ENCODE measurements around the gene TSPAN32.

TSPAN32 gene, protein sequence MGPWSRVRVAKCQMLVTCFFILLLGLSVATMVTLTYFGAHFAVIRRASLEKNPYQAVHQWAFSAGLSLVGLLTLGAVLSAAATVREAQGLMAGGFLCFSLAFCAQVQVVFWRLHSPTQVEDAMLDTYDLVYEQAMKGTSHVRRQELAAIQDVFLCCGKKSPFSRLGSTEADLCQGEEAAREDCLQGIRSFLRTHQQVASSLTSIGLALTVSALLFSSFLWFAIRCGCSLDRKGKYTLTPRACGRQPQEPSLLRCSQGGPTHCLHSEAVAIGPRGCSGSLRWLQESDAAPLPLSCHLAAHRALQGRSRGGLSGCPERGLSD

GRCh38 chr11:2301631-2302305 is at the start of gene TSPAN32, which contains the start of gene C11orf21:
Gene TSPAN32 (plus strand): TSS chr11:2302013. CDS start chr11:2302150, 137 bp downstream.
Gene C11orf21 (minus strand): TSS chr11:2301918. CDS start chr11:2301808, 110 bp downstream.
- no peak for DNase-seq

DNA sequence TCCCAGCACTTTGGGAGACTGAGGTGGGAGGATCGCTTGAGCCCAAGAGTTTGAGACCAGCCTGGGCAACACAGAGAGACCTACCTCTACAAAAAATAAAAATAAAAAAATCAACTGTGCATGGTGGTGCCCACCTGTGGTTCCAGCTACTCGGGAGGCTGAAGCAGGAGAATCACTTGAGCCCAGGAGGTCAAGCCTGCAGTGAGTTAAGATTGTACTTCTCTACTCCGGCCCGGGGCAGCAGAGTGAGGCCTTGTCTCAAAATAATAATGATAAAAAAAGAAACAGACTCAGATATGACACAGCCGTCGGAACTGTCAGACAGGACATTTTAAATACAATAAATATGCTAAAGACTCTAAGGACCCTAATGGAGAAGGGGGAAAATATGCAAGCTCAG is 49.8 kb upstream of the TSPAN32 start:
- DNase-seq, result no peak

DNA sequence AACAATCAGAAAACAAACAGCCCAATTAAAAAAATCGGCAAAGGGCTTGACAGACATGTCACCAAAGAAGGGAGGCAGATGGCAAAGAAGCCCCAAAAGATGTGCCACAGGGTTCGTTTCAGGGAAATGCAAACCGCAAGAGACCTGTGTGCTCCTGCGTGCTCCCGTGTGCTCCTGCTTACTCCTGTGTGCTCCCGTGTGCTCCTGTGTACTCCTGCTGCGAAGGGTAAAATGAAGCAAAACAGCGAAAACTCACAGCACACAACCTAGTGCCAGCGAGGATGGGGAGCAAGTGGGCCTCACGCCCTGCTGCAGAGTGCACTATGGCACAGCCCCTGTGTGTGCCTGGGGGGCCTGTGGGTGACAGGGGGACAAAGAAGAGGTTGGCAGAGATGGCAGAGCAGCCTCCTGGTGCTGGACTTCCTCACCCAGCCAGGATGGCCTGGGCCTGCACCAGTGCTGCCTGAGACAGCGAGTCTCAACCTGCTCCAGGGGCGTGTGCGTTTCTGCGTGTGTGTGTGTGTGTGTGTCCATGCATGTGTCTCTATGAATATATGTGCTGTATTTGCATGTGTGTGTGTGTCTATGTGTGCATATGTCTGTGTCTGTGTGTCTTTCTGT is 45.4 kb upstream of the TSPAN32 start:
- no peak for DNase-seq

GRCh38 chr11:2256951-2257700 is 44.7 kb upstream of the TSPAN32 start:
- DNase-seq, result no peak

DNA sequence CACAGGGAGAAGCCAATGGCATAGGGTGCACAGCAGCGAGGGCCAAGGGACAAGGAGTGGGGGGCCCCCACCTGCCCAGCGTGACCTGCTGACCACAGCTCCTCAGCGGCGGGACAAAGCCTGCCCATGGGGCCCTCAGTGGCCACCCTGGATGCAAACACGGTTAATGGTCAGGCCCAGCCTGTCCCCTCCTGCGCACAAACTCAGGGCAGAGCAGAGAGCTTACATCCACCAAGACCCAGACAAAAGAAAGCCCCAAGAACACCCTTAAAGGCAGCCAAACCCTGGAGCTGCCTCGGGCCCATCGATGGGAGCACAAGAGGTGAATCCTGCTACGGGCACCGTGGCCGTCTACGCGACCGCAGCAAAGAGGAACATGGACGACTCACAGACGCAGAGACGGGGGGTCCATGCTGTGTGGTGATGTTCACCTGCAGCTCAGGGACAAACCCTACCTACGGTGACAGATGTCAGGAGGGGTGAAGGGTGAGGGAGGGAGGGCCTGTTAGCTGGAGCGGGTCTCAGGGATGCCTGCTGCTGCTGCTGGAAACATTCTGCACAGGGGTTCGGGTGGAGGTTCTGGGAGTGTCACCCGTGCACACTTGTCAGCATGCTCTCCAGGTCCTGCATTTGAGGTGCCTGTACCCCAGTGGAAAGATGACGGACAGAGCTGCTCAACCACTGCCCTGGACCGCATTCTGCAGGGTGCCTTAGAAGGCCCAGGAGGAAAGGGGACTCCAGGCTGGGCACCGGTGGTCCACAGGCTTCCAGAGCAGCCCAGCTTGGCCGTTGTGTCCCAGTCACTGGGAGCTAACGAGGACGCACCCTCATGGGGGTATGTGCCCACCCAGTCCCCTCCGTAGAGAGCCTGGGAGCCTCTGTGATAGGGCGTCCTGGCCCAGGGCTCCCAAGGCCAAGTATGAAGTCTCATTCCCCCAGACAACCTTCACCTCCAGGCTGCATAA is 43.0 kb upstream of the TSPAN32 start:
- DNase-seq, result no peak

DNA sequence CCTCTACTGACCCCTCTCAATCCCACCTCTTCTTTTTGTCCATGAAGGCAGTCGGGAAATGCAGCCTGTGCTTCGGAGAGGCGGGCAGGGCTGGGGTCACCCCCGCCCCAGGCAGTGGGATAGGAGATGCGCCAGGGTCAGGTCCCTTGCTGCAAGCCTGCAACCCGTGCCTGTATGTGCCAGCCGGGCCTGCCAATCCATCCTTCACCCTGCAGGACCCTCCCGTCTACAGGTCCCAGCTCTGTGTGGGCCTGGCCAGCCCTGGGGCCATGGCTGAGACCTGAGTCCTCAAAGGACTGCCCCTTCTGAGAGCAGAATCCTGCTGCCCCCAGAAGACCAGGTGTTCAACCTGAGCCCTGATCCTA is 42.4 kb upstream of the TSPAN32 start:
- no peak for DNase-seq

- DNase-seq, result no peak
Measured at GRCh38 chr11:2259897-2260451, 41.8 kb upstream of the TSPAN32 start.

DNA sequence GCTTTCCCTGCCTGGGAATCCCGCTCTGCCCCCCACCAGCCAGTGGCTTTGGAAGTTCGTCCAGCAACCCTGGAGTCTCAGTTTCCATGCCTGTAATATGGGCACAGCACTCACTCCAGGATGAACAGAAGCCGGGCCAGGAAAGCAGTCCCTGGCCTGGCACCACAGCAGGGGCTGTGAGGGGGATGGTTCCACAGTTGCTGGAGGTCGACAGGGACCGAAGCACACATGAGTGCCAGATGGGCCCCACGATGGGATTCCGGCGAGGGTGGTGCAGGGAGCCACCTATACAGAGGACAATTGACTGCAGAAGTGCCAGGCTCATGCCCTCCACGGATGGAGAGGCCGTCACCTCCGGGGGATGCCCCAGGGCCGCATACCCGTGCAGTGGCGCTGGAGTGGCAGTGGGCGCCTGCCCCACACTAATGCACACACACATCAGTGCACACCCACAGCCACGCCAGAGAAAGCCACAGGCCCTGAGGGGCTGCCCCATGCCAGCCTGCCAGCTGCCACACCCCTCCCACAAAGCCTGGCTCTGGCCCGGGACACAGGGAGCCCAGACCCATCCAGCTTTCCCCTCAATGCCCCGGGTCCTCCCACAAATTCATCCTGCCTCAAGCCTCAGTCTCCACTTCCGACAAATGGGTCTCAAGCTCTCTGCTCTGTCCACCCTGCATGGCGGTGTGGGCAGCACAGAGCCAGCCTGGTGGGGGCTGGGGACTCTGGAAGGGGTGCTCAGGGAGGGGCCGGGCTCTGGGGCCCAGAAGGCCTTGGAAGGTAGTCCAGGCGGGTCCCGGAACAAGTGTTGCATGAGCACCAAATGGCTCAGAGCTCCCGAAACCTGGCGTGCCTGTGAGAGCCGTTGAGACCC is 41.1 kb upstream of the TSPAN32 start:
- no peak for DNase-seq

DNA sequence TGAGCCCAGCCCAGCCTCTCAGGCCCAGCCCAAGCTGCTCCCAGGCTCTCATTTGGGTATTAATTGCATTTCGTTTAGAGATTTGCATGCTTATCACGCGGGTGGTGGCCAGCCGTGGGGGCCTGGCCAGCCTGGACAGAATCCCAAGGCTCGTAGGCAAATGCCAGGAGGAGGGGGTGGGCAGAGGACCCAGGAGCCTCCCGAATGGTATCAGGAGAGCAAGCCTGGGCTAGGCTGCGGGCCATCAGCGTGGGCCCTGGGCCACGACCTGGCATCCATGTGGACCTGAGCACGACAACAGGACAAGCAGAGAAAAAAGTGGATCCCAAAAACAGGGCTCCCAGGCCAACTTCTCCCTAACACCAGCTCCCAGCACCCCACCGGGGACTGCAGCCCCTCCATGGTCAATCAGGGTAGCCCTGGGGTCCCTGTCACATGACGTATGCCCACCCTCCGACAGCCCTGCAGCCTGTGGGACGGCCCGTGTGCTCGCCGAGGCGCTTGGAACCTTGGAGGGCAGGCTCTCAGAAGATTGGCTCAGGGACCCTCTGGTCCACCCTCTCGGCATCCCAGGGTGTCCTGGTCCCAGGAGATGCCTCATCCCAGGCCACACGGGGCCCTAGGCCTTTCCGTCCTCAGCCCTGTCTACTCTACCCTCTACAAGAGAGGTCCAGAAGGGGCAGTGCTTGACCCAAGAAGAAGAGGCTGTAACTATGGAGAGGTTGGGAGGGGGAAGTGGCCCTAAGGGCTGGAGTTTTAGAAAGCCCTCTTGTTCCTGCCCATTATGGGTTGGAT is 40.2 kb upstream of the TSPAN32 start:
- DNase-seq, result no peak

- DNase-seq, result no peak
Measured at GRCh38 chr11:2262301-2263070, 39.3 kb upstream of the TSPAN32 start.

- DNase-seq, result no peak
Measured at GRCh38 chr11:2263071-2263565, 38.7 kb upstream of the TSPAN32 start.

DNA sequence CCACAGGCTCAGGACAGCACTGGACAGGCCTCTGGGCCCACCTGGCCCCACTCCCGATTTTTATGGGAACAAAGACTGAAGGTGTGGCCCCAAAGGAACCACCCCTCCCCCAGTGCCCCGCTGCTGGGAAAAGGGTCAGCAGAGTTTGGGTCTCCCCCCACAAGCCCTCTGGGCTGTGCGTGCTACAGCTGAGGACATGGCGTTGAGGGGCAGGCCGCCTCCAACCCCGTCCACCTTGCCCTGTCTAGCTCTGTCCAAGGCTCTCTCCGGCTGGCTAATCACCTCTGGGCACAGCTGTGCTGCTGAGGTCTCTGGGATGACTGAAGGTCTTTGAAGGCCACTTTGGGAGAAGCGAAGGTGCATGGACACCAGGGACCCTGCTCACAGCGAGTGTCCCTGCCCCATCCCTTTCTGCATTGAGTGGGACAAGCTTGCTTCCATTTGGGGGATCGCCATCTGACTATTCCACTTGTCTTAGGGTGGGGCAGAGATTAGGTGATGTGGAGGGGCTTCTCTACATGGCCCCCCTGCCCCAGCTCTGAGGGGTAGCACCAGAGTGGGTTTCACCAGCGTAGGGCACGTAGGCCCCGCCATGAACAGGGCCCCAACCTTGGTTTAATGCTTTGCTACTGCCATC is 38.0 kb upstream of the TSPAN32 start:
- no peak for DNase-seq

- no peak for DNase-seq
Measured at GRCh38 chr11:2264366-2265053, 37.3 kb upstream of the TSPAN32 start.

GRCh38 chr11:2265396-2265795 is 36.4 kb upstream of the TSPAN32 start:
- DNase-seq, result no peak

- no peak for DNase-seq
Measured at GRCh38 chr11:2265854-2266585, 35.8 kb upstream of the TSPAN32 start.

DNA sequence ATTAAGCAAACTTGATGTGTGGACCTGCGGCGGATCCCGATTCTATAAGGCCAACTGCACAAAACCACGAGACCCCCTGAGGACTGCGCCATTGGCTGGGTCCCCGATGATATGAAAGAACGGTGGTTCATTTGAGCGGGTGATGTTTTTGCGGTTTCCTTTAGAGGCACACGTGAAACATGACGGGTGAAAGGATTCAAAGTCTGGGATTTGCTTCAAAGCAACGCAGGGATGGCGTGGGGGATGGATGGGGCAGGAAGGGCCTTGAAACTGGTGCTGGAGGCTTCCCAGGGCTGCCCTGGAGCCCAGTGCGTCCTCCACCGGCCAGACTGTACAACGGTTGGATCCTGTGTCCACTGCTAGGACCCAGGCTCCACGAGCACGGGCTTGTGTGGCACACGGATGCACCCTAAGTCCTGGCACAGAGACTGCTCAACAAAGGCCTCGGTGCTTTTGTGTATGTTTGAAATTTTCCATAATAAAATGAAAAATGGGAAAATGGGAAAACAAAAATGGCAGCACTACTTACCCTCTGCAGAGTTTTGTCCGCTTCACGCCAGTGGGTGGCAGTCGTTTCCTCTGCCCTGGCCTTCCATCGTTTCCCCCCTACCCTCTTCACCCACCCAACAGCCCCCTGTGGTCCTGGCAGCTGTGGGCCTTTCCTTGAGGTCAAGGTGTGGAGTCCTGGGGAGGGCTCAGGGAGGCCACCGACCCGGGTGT is 35.1 kb upstream of the TSPAN32 start:
- no peak for DNase-seq

All from NCI-H2171 (cell line).